OCI-LY1 (cell line): ENCODE results near the gene HUS1B.

Source experiments
- H2AFZ ChIP-seq: fragments of 200-600 bp; sonication (generic), shearing (Covaris generic); 2 replicates; pipeline ENCODE4 v1.6.0; 2014; ENCODE audit warnings: antibody characterized with exemption, mild to moderate bottlenecking, low read length
- H3F3A ChIP-seq: fragments of 200-600 bp; sonication (generic), shearing (Covaris generic); 2 replicates; pipeline ENCODE4 v1.6.0; 2014; ENCODE audit warnings: mild to moderate bottlenecking, antibody characterized with exemption, low read length, moderate library complexity; ENCODE audit not compliant: insufficient read depth
- H3K27ac ChIP-seq: fragments of 200-600 bp; sonication (generic); 2 replicates; pipeline ENCODE4 v1.5.1; 2014; ENCODE audit warnings: low read length, mixed run types, mild to moderate bottlenecking, low read depth; ENCODE audit not compliant: poor library complexity, severe bottlenecking
- H3K27me3 ChIP-seq: fragments of 200-600 bp; sonication (generic); 2 replicates; pipeline ENCODE4 v1.6.0; 2014; ENCODE audit warnings: antibody characterized with exemption, mild to moderate bottlenecking, low read length, moderate library complexity; ENCODE audit not compliant: insufficient read depth
- H3K36me3 ChIP-seq: fragments of 200-600 bp; sonication (generic); 2 replicates; pipeline ENCODE4 v1.6.1; 2014; ENCODE audit warnings: mild to moderate bottlenecking, antibody characterized with exemption, low read length, moderate library complexity, mixed read lengths; ENCODE audit not compliant: insufficient read depth
- H3K4me1 ChIP-seq: fragments of 200-600 bp; sonication (generic); 2 replicates; pipeline ENCODE4 v1.5.1; 2014; ENCODE audit warnings: mild to moderate bottlenecking, low read length, moderate library complexity; ENCODE audit not compliant: insufficient read depth, severe bottlenecking
- H3K4me2 ChIP-seq: fragments of 200-600 bp; sonication (generic), shearing (Covaris generic); 2 replicates; pipeline ENCODE4 v1.6.1; 2014; ENCODE audit warnings: low read length
- H3K4me3 ChIP-seq: fragments of 200-600 bp; sonication (generic); 2 replicates; pipeline ENCODE4 v1.5.1; 2014; ENCODE audit warnings: low read length, low read depth, mild to moderate bottlenecking, mixed read lengths; ENCODE audit not compliant: poor library complexity, severe bottlenecking
- H3K79me2 ChIP-seq: fragments of 200-600 bp; shearing (Covaris generic); 2 replicates; pipeline ENCODE4 v1.6.1; 2016; ENCODE audit warnings: mixed run types, low read length, mixed read lengths; ENCODE audit not compliant: insufficient read depth
- H3K9ac ChIP-seq: fragments of 200-600 bp; sonication (generic), shearing (Covaris generic); 2 replicates; pipeline ENCODE4 v1.6.1; 2014; ENCODE audit warnings: mild to moderate bottlenecking, low read length, mixed read lengths
- H3K9me2 ChIP-seq: fragments of 200-600 bp; sonication (generic), shearing (Covaris generic); 2 replicates; pipeline ENCODE4 v1.6.1; 2014; ENCODE audit warnings: low read depth, mild to moderate bottlenecking, low read length, mixed read lengths
- H3K9me3 ChIP-seq: fragments of 200-600 bp; shearing (Covaris generic); 2 replicates; pipeline ENCODE4 v1.6.1; 2014; ENCODE audit warnings: low read length, mixed read lengths
- H4K20me1 ChIP-seq: fragments of 200-600 bp; sonication (generic), shearing (Covaris generic); 2 replicates; pipeline ENCODE4 v1.6.0; 2016; ENCODE audit warnings: mild to moderate bottlenecking, low read length; ENCODE audit not compliant: insufficient read depth
- CTCF ChIP-seq: fragments of 200-600 bp; sonication (generic), shearing (Covaris generic); IDR thresholded peaks from 2 replicates; pipeline ENCODE4 v1.5.1; 2017; ENCODE audit warnings: mild to moderate bottlenecking, antibody characterized with exemption, low read length, moderate library complexity, mixed read lengths
- EZH2 ChIP-seq: fragments of 200-600 bp; sonication (generic), shearing (Covaris generic); IDR thresholded peaks from 2 replicates; pipeline ENCODE4 v1.8.0; 2017; ENCODE audit warnings: borderline replicate concordance, mixed run types, mild to moderate bottlenecking, antibody characterized with exemption, low read length, moderate library complexity, mixed read lengths

The HUS1B gene

GRCh38 chr6:683742-684440, 27.0 kb upstream of the HUS1B start:
- no peaks in the 10 kb centered on the region for H4K20me1 ChIP-seq
- TF ChIP-seq EZH2 (no peak), CTCF (no peak)
- H3K4me3 ChIP-seq: no peak overlapping the region
- H3K36me3 ChIP-seq: peaks cover 7% of the 10 kb centered on the region; the same call in 1 of the 2 replicates
- no peak overlapping the region for H2AFZ ChIP-seq
- no peaks in the 10 kb centered on the region for H3F3A ChIP-seq
- H3K27me3 ChIP-seq: no peaks in the 10 kb centered on the region
- no peak overlapping the region for H3K27ac ChIP-seq
- peaks cover 10% of the 10 kb centered on the region for H3K4me1 ChIP-seq
- H3K4me2 ChIP-seq: no peak overlapping the region
- no peaks in the 10 kb centered on the region for H3K79me2 ChIP-seq
- no peaks in the 10 kb centered on the region for H3K9me2 ChIP-seq
- no peak overlapping the region for H3K9ac ChIP-seq
- no peaks in the 10 kb centered on the region for H3K9me3 ChIP-seq

GRCh38 chr6:680666-681340, 23.9 kb upstream of the HUS1B start:
- H3K4me2 ChIP-seq: no peak overlapping the region
- H3K9ac ChIP-seq: no peak overlapping the region
- no peaks in the 10 kb centered on the region for H3K9me3 ChIP-seq
- H3K27ac ChIP-seq: no peak overlapping the region
- no peak overlapping the region for H3K4me3 ChIP-seq
- H3K9me2 ChIP-seq: no peaks in the 10 kb centered on the region
- H3K79me2 ChIP-seq: 0 out of 2 replicates have a peak, but pooled peaks cover 6% of the 10 kb centered on the region
- H3K4me1 ChIP-seq: peaks cover 10% of the 10 kb centered on the region
- TF ChIP-seq CTCF (no peak), EZH2 (no peak)
- no peaks in the 10 kb centered on the region for H3F3A ChIP-seq
- no peaks in the 10 kb centered on the region for H4K20me1 ChIP-seq
- H2AFZ ChIP-seq: no peak overlapping the region
- no peaks in the 10 kb centered on the region for H3K27me3 ChIP-seq
- no peaks in the 10 kb centered on the region for H3K36me3 ChIP-seq

GRCh38 chr6:680251-680650, 23.4 kb upstream of the HUS1B start:
- Histone ChIP-seq H3F3A (no peaks in the 10 kb centered on the region), H2AFZ (no peak overlapping the region), H3K36me3 (no peaks in the 10 kb centered on the region), H3K79me2 (0 out of 2 replicates have a peak, but pooled peaks cover 6% of the 10 kb centered on the region), H3K4me3 (no peak overlapping the region), H3K27me3 (no peaks in the 10 kb centered on the region), H3K4me1 (peaks cover 7% of the 10 kb centered on the region), H3K9me3 (no peaks in the 10 kb centered on the region), H3K9ac (no peak overlapping the region), H3K9me2 (no peaks in the 10 kb centered on the region), H4K20me1 (no peaks in the 10 kb centered on the region), H3K27ac (no peak overlapping the region), H3K4me2 (no peak overlapping the region)
- TF ChIP-seq CTCF: no peak
- TF ChIP-seq EZH2: no peak
